GM19043 (cell line): ENCODE data around the gene CACNA1G.

Experiments
- ATAC-seq: cut with Tn5 transposase; IDR thresholded peaks from one replicate; pipeline ENCODE4 v1.9.1; 2021; ENCODE audit warnings: low read depth; ENCODE audit not compliant: unreplicated experiment

Gene CACNA1G

GRCh38 chr17:50642722-50643656 is 82.5 kb downstream of the CACNA1G start:
- no peak for ATAC-seq

GRCh38 chr17:50645748-50646682 is 85.5 kb downstream of the CACNA1G start:
- no peak for ATAC-seq

DNA sequence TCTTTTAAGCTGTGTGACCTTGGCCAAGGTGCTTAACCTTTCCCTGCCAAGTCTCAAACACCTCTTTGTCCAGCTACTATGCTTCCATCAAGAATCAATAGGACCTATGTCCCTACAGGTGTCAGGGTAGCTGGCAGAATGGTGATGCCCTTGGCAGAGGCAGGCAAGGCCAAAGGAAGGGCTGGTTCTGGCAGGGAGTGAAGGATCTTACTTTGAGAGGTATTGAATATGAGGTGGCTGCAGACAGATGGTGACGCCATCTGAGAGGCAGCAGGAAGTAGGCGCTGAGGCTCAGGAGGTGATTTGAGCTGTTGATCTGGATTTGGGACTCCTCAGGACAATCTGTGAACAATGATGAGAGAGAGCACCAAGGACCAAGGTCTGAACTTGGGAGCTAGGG is 86.7 kb downstream of the CACNA1G start:
- no peak for ATAC-seq

DNA sequence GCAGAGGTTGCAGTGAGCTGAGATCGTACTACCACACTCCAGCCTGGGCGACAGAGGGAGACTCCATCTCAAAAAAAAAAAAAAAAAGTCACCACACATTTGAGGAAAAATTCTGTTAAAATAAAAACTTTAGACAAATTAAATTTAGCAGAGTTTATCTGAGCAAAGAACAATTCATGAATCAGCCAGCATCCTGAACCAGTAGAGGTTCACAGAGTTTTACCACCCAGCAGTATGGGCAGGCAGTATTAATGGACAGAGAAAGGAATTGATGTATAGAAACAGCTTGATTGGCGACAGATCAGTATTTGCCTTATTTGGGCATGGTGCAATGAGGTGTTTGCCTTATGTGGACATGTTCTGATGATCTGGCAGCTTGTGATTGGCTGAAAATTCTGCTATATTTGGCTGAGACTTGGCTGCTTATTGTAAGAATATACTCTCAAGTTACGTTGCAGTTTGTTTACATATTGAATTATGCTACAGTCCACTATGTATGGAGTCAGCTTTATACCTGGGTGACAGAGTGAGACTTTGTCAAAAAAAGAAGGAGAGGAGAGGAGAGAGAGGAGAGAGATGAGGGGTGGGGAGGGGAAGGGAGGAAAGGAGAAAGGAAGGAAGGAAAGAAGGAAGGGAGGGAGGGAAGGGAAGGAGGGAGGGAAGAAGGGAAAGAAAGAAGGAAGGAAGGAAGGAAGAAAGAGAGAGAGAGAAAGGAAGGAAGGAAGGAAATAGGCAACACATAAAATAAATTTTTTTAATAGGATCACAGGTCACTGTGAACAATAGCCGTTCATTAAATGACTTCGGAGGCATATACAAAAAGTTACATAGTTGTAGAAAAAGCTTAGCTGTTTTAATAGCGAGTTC is 88.8 kb downstream of the CACNA1G start:
- no peak for ATAC-seq

- ATAC-seq, result no peak
These were observed 91.1 kb downstream of the CACNA1G start for GRCh38 chr17:50651661-50652060.

DNA sequence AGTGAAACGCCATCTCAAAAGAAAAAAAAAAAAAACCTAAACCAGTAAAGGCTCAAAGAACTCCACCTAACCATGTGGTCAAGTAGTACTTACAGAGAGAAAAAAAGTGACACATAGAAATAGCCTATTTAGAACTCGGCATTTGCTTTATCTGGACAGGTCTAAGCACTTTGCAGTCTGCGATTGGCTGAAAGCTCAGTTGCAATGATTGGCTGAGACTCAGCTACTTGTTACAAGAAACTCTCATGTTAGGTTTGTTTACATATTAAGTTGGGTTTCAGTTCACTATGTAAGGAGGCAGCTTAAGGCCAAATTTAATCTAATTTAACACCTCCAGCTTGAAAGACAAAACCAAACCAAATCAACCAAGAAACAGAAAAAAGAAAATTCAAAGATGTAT is 93.2 kb downstream of the CACNA1G start:
- ATAC-seq, result no peak

- ATAC-seq, result no peak
These were observed 96.0 kb downstream of the CACNA1G start for GRCh38 chr17:50656509-50656908.

DNA sequence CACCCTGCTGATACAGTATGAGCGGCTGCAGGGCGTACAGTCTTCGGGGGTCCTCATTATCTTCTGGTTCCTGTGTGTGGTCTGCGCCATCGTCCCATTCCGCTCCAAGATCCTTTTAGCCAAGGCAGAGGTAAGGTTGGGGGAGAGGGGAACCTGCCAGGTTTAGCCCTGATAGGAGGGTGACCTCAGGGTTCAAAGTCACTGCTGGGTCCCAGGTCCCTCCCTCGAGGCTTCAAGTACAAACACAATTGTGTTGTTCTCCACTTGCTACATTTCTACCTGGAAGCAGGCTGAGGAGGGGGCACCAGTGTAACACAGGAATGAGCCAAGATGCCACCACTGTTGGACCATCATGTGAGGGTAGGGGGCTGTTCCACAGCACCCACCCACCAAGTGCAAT is 96.5 kb downstream of the CACNA1G start:
- ATAC-seq, result no peak

GRCh38 chr17:50657627-50658026 is 97.1 kb downstream of the CACNA1G start:
- ATAC-seq, result no peak

DNA sequence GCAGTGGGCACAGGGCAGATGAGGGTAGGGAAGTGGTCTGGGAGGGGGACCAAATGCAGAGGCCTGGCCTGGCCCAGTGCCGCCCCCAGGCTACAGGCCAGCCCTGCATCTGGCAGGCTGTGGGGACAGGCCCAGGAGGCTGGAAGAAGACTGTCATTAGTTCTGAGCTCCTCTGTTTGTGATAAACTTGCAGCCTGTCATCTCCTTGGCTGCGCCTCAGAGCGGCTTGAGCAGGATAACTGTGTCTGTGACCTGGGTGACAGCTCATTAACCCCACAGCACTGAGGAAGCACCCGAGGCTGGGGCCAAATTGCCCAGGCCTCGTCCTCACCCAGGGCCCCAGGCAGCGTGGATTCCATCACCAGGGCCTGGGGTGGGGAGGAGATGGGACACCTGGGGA is 98.1 kb downstream of the CACNA1G start:
- ATAC-seq, result no peak

DNA sequence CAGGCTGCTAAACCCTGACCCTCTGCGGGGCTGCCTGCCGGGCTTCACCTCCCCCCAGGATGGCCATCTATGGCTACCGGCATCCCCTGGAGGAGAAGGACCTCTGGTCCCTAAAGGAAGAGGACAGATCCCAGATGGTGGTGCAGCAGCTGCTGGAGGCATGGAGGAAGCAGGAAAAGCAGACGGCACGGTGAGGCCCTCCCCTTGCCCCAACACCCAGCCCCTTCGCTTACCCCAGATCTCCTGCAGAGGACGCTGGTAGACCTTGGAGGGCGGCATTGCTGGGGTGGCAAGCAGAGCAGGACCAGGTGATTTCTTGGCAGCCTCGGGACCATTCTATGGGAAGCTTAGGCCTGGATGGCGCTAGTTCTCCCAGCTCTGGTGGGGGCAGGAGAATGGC is 98.7 kb downstream of the CACNA1G start:
- no peak for ATAC-seq

- ATAC-seq, result no peak
These were observed 99.7 kb downstream of the CACNA1G start for GRCh38 chr17:50660042-50660886.

DNA sequence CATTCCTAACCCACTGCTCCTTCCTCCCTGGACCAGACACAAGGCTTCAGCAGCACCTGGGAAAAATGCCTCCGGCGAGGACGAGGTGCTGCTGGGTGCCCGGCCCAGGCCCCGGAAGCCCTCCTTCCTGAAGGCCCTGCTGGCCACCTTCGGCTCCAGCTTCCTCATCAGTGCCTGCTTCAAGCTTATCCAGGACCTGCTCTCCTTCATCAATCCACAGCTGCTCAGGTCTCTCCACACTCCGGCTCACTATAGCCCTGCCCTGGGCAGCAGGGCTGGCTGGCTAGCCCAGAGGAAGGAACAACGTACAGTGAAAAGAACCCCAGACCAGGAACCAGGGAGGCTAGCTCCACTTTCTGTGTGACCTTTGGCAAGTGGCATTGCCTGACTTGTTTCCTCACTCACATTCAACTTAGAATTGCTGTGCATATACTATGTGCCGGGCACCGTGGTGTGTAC is 100.4 kb downstream of the CACNA1G start:
- no peak for ATAC-seq

DNA sequence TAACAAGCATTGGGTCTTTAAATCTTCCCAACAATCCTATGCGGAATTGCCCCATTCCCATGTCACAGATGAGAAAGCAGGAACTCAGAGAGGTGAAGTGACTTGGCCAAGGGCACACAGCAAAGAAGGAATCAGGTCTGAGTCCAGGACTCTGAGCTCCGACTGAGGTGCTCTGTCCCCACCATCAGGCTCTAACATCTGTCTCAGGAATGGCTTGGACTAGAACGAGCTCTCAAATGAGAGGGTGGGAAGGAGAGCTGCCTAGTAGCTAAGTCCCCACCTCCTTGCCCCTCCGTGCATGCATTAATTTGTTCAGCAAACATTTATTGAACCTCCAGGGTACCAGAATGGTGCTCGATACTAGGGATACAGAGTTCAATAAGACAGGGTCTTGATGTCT is 100.8 kb downstream of the CACNA1G start:
- no peak for ATAC-seq

DNA sequence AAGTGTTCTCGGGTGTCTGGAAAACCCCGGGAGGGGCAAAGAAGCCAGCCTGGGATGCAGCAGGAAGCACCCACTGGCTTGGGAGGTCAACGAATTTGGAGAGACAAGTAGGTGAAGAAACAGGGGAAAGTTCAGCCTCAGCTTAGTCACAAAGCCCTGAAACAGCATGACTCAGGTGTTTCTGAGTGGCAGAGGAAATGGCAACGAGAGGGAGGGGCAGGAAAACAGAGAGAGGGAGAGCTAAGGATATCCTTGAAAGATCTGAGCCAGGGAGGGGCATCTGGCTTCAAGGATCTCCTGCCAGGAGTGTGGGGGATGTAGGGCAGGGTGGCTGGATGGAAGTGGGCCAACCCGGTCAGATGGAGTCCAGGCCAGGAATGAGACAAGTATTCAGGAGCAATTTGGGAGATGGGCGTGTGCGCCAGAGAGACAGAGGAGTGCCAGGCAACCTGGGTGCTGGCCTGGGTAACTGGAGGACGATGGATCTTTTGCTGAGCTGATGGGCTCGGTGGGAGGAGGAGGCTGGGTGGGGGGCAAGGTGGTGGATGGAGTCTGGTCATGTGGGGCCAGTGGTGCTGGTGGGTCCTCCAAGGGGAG is 101.4 kb downstream of the CACNA1G start:
- ATAC-seq, result no peak

DNA sequence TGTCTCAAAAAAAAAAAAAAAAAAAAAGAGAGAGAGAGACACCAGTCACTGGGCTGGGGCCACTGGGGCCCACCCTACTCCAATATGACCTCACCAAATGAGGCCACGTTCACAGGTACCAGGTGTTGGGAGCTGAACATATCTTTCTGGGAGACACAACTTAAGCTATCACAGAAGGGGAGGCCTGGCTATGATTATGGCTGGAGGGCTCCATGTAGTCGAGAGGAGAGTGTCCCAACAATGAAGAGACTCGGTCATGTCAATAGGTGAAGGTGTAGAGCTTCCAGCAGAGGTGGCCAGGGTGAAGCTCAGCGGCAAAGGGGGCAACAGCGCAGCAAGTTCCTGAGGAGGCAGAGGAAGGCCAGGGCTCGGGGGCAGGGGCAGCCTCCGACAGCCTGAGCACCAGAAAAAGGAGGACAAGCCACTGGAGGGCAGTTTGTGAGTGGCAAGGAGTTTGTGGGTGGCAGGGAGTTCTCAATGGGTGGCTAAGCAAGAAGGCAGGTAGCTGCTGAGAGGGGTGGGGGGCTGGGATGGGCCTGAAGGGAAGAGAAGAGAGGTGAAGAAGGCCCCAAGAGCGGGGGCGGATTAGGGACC is 102.2 kb downstream of the CACNA1G start:
- no peak for ATAC-seq

- ATAC-seq, result no peak
These were observed 103.4 kb downstream of the CACNA1G start for GRCh38 chr17:50663812-50664374.

- ATAC-seq, result no peak
These were observed 104.4 kb downstream of the CACNA1G start for GRCh38 chr17:50664788-50665458.
